Ectodermal cell (in vitro differentiated cells): ENCODE data around the gene LGR4.

ENCODE experiments used
- H3K27ac ChIP-seq: 2 replicates; pipeline ENCODE4 v1.7.0; 2013; ENCODE audit warnings: mild to moderate bottlenecking, low read depth, low read length; ENCODE audit not compliant: insufficient read depth, poor library complexity, severe bottlenecking
- H3K27me3 ChIP-seq: 2 replicates; pipeline ENCODE4 v1.7.0; 2013; ENCODE audit warnings: mild to moderate bottlenecking, low read length; ENCODE audit not compliant: insufficient read depth, control insufficient read depth, poor library complexity, severe bottlenecking
- H3K36me3 ChIP-seq: one replicate; pipeline ENCODE4 v1.7.0; 2013; ENCODE audit warnings: low read length; ENCODE audit not compliant: control insufficient read depth, insufficient read depth
- H3K4me1 ChIP-seq: one replicate; pipeline ENCODE4 v1.7.0; 2013; ENCODE audit warnings: low read length; ENCODE audit not compliant: control insufficient read depth, insufficient read depth
- H3K4me3 ChIP-seq: 2 replicates; pipeline ENCODE4 v1.7.0; 2013; ENCODE audit warnings: low read depth, low read length, control low read depth; ENCODE audit not compliant: insufficient read depth
- H3K9me3 ChIP-seq: 2 replicates; pipeline ENCODE4 v1.7.0; 2013; ENCODE audit warnings: mild to moderate bottlenecking, low read length, moderate library complexity; ENCODE audit not compliant: control insufficient read depth
- WGBS, 2 experiments: methylation state at CpG; one replicate each; pipeline ENCODE4 v1.1.7; 2013; ENCODE audit warnings: missing lambda C conversion rate in 2 of 2; 5-methylcytosine and 5-hydroxymethylcytosine counted together

Gene LGR4

GRCh38 chr11:27367881-27368280 lies 104.7 kb downstream of the LGR4 start:
- no peaks in the 10 kb centered on the region for H3K9me3 ChIP-seq
- peaks cover 21% of the 10 kb centered on the region for H3K36me3 ChIP-seq
- WGBS, 2 experiments, result 96% methylated on average over 10 of the region's 10 CpGs
- H3K4me1 ChIP-seq, result no peaks in the 10 kb centered on the region
- no peak overlapping the region for H3K27ac ChIP-seq
- no peaks in the 10 kb centered on the region for H3K27me3 ChIP-seq
- H3K4me3 ChIP-seq, result no peak overlapping the region

GRCh38 chr11:27363576-27364117 lies 108.9 kb downstream of the LGR4 start:
- H3K27ac ChIP-seq, result peak overlapping the region; percentile 70
- H3K36me3 ChIP-seq, result peaks cover 7% of the 10 kb centered on the region
- WGBS, 2 experiments, result 61 to 62% methylated on average over 11 to 13 of the region's 13 CpGs
- H3K4me3 ChIP-seq, result peak overlapping the region; percentile 57
- H3K9me3 ChIP-seq, result no peaks in the 10 kb centered on the region
- H3K4me1 ChIP-seq, result peaks cover 14% of the 10 kb centered on the region
- no peaks in the 10 kb centered on the region for H3K27me3 ChIP-seq

GRCh38 chr11:27362749-27363575 lies 109.6 kb downstream of the LGR4 start, which contains the start of gene CCDC34:
Gene CCDC34 (minus strand): TSS chr11:27363215. CDS start chr11:27363194, 21 bp downstream.
- Histone ChIP-seq H3K9me3 (no peaks in the 10 kb centered on the region), H3K27ac (peak within 1 kb of the TSS; percentile 70), H3K4me1 (peaks cover 14% of the 10 kb centered on the region), H3K4me3 (peak within 1 kb of the TSS; percentile 57), H3K27me3 (no peaks in the 10 kb centered on the region), H3K36me3 (peaks cover 5% of the 10 kb centered on the region)
- 1 to 2% methylated on average over 56 to 57 of the region's 57 CpGs for WGBS, 2 experiments

DNA sequence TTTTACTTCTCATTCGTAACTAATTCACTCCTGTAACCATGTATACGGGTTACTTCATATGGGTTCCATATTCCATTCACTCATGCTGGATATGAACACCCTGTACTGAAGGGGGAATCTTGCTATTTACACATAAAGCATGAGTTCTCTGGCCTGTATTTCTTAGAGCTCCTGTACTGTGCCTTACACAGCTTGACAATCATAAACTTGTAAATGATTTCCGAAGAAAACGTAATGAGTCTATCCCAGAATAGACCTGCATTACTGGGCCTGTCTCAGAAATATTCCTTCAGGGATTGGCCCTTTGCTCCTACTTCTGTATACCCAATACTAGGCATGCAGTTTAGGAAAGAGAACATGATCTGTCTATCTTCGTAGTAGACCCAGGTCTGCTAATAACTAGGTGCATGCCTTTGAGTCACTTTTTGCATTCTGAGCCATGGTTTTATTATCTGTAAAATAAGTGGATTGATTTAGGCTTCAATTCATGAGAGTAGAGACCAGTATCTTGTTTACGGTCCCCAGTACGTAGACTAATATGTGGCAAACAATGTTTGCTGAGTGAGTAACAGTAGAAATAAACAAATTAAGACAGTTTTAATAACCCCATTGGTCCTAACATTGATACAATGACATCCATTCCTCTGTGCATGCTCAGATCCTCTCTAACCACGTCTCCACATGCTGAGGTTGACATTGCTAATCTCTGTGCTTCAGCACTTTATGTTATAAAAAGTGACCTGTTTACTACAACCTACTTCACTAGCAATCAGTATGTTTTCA lies 110.8 kb downstream of the LGR4 start:
- Histone ChIP-seq H3K4me3 (peak overlapping the region; percentile 57), H3K27ac (no peak overlapping the region)
- WGBS, 2 experiments, result 91 to 94% methylated on average over 7 to 8 of the region's 8 CpGs

GRCh38 chr11:27358296-27358695 lies 114.3 kb downstream of the LGR4 start:
- H3K4me1 ChIP-seq, result peaks cover 14% of the 10 kb centered on the region
- no peaks in the 10 kb centered on the region for H3K27me3 ChIP-seq
- H3K4me3 ChIP-seq, result no peak overlapping the region
- WGBS, 2 experiments, result 100% methylated on average over 1 of the region's 1 CpG
- no peaks in the 10 kb centered on the region for H3K9me3 ChIP-seq
- no peak overlapping the region for H3K27ac ChIP-seq
- H3K36me3 ChIP-seq, result no peaks in the 10 kb centered on the region

More for the DNA sequence above, 110.8 kb downstream of the LGR4 start:
- Histone ChIP-seq H3K4me1 (peaks cover 14% of the 10 kb centered on the region), H3K9me3 (no peaks in the 10 kb centered on the region), H3K36me3 (no peaks in the 10 kb centered on the region), H3K27me3 (no peaks in the 10 kb centered on the region)

DNA sequence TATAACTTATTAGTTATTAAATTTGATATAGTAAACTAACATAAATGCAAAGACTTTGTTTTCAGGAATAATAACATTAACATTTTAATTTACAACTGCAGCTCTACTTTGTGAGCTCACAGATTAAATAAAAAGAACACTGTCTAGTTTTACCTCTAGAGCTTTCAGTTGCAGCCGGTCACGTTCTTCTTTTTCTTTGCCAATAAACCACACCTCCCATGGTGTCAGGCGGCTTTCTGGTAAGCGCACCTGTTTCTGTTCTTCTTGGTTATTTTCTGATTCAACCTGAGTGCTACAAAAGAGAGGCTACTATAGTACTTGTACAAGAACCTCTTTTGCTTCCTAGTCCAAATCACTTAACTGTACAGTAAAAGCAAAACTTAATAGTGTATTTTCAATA lies 115.3 kb downstream of the LGR4 start:
- Histone ChIP-seq H3K4me3 (no peak overlapping the region), H3K9me3 (no peaks in the 10 kb centered on the region), H3K27me3 (no peaks in the 10 kb centered on the region), H3K36me3 (no peaks in the 10 kb centered on the region), H3K27ac (no peak overlapping the region), H3K4me1 (peaks cover 9% of the 10 kb centered on the region)
- WGBS, 2 experiments, result 93 to 96% methylated on average over 4 of the region's 4 CpGs

DNA sequence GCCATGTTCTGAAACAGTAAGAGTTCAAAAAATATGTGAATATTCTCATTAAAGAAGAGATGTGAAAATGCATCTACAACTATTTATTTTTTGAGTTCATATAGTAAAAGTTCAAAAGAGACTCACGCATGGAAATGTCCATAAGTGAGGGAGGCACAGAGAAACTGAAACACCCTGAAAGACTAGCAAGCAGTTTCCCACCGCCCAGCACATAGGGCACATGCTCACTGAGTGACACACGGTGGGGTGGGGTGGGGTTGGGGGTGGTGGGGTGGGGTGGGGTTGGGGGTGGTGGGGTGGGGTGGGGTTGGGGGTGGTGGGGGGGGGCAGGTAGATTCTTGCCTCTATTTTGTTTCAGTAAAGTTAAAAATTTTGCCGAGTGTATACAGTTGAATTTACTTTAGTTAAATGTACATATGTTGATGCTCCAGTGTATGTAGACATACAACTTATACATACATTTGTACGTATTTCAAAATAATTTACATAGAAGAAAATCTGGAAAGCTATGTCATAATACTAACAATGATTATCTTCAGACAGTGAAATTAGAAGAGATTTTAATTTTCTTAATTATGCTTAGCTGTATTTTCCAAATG lies 115.9 kb downstream of the LGR4 start:
- H3K27me3 ChIP-seq, result no peaks in the 10 kb centered on the region
- 86 to 90% methylated on average over 1 of the region's 5 CpGs for WGBS, 2 experiments
- H3K27ac ChIP-seq, result no peak overlapping the region
- H3K36me3 ChIP-seq, result no peaks in the 10 kb centered on the region
- H3K4me3 ChIP-seq, result no peak overlapping the region
- H3K4me1 ChIP-seq, result peaks cover 4% of the 10 kb centered on the region
- no peaks in the 10 kb centered on the region for H3K9me3 ChIP-seq

- H3K27me3 ChIP-seq, result no peaks in the 10 kb centered on the region
- 99 to 100% methylated on average over 2 to 3 of the region's 3 CpGs for WGBS, 2 experiments
- H3K4me1 ChIP-seq, result no peaks in the 10 kb centered on the region
- H3K36me3 ChIP-seq, result no peaks in the 10 kb centered on the region
- H3K27ac ChIP-seq, result no peak overlapping the region
- H3K4me3 ChIP-seq, result no peak overlapping the region
- no peaks in the 10 kb centered on the region for H3K9me3 ChIP-seq
Measured at GRCh38 chr11:27355575-27356104, 117.0 kb downstream of the LGR4 start.

DNA sequence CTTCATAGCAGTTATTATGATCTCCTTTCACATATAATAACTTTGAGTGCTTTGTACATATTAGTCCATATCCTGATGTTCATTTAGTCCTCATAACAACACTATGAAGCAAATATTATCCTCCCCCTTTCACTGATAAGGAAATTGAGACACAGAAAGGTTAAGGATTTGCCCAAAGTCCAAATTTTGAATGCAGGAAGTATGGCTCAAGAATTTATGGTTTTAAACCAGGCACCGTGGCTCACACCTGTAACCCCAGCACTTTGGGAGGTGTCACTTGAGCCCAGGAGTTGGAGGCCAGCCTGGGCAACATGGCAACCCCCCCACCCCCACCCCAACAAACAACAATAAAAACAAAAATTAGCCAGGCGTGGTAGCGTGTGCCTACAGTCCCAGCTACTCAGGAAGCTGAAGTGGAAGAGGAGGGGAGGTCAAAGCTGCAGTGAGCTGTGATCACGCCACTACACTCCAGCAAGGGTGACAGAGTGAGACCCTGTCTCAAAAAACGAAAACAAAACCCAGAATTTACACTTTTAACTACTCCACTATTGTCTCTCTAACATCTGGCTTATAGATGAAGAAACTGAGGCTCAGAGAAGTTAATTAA lies 118.1 kb downstream of the LGR4 start:
- 76 to 87% methylated on average over 5 of the region's 5 CpGs for WGBS, 2 experiments
- no peaks in the 10 kb centered on the region for H3K27me3 ChIP-seq
- no peak overlapping the region for H3K4me3 ChIP-seq
- no peaks in the 10 kb centered on the region for H3K9me3 ChIP-seq
- H3K4me1 ChIP-seq, result peaks cover 8% of the 10 kb centered on the region
- no peak overlapping the region for H3K27ac ChIP-seq
- H3K36me3 ChIP-seq, result no peaks in the 10 kb centered on the region
